Smooth muscle cell (in vitro differentiated cells): ENCODE data around the gene GPR183. TPM values are rescaled to one million over a fixed set of nuclear protein-coding genes. Genes with fewer than 3 reads are reported as not detected.

ENCODE experiments used
- DNase-seq: peaks from one replicate; lab custom pipeline; 2025; ENCODE audit not compliant: unreplicated experiment; lab: John Stamatoyannopoulos, UW
- H2AFZ ChIP-seq: fragments of 200-600 bp; sonication (generic); 2 replicates; pipeline ENCODE4 v1.6.0; 2016; ENCODE audit warnings: antibody characterized with exemption, low read depth, mild to moderate bottlenecking
- H3F3A ChIP-seq: fragments of 200-600 bp; sonication (generic); 2 replicates; pipeline ENCODE4 v1.6.0; 2017; ENCODE audit warnings: antibody characterized with exemption, low read depth
- H3K27ac ChIP-seq: fragments of 200-600 bp; sonication (generic); 2 replicates; pipeline ENCODE4 v1.5.1; 2016; ENCODE audit warnings: low read depth, mild to moderate bottlenecking
- H3K27me3 ChIP-seq: fragments of 200-600 bp; sonication (generic); 2 replicates; pipeline ENCODE4 v1.6.1; 2016; ENCODE audit warnings: low read depth, mild to moderate bottlenecking
- H3K36me3 ChIP-seq: fragments of 200-600 bp; sonication (generic); 2 replicates; pipeline ENCODE4 v1.5.1; 2016; ENCODE audit warnings: low read depth
- H3K4me1 ChIP-seq: fragments of 200-600 bp; sonication (generic); 2 replicates; pipeline ENCODE4 v1.5.1; 2016; ENCODE audit warnings: low read depth
- H3K4me2 ChIP-seq: fragments of 200-600 bp; sonication (generic); 2 replicates; pipeline ENCODE4 v1.6.0; 2016; ENCODE audit warnings: mild to moderate bottlenecking
- H3K4me3 ChIP-seq: fragments of 200-600 bp; sonication (generic); 2 replicates; pipeline ENCODE4 v1.5.1; 2016; ENCODE audit warnings: mild to moderate bottlenecking
- H3K79me2 ChIP-seq: fragments of 200-600 bp; sonication (generic); 2 replicates; pipeline ENCODE4 v1.6.0; 2016; ENCODE audit warnings: low read depth, mild to moderate bottlenecking
- H3K9ac ChIP-seq: fragments of 200-600 bp; sonication (generic); 2 replicates; pipeline ENCODE4 v1.6.0; 2016; ENCODE audit warnings: low read depth
- H3K9me3 ChIP-seq: fragments of 200-600 bp; sonication (generic); replicated peaks from 2 replicates; pipeline ENCODE4 v1.5.1; 2016; ENCODE audit warnings: low read depth
- H4K20me1 ChIP-seq: fragments of 200-600 bp; sonication (generic); 2 replicates; pipeline ENCODE4 v1.6.0; 2016; ENCODE audit warnings: low read depth
- CTCF ChIP-seq: fragments of 200-600 bp; sonication (generic); IDR thresholded peaks from 2 replicates; pipeline ENCODE4 v1.5.1; 2017; ENCODE audit warnings: borderline replicate concordance, mild to moderate bottlenecking, antibody characterized with exemption; ENCODE audit not compliant: insufficient read depth, poor library complexity, severe bottlenecking
- WGBS: methylation state at CpG from one replicate; pipeline ENCODE4 v1.1.7; 2016; ENCODE audit warnings: low lambda C conversion rate; 5-methylcytosine and 5-hydroxymethylcytosine counted together
- polyA plus RNA-seq: library from polyadenylated mRNA; unstranded; fragments of >200 nt; fragmentation: Nextera tagmentation; extraction: Ambion mirVana; gene quantifications from 2 replicates; pipeline ENCODE4 v1.2.1, GENCODE V29; 2016
- total RNA-seq: library from RNA; depleted of rRNA; stranded (reverse); fragments of >200 nt; gene quantifications from 2 replicates; pipeline ENCODE4 v1.2.3, GENCODE V29; 2014

Gene GPR183
- total and polyA plus RNA-seq, 2 experiments from 2014 or later: 32.4 to 33.0 TPM

- Histone ChIP-seq H2AFZ (no peak overlapping the region), H3K79me2 (peaks cover 33% of the 10 kb centered on the region), H3K9me3 (no peaks in the 10 kb centered on the region), H4K20me1 (no peaks in the 10 kb centered on the region), H3K4me3 (no peak overlapping the region), H3K4me2 (peak overlapping the region; percentile 75), H3K36me3 (no peaks in the 10 kb centered on the region), H3K27me3 (no peaks in the 10 kb centered on the region), H3K27ac (peak overlapping the region; percentile 97), H3F3A (peaks cover 25% of the 10 kb centered on the region), H3K4me1 (peaks cover 33% of the 10 kb centered on the region), H3K9ac (peak overlapping the region; percentile 86)
- WGBS: 23% methylated on average over 3 of the region's 3 CpGs
- TF ChIP-seq CTCF: no peak
- DNase-seq: no peak
Observed at GRCh38 chr13:99308471-99309087, 1.4 kb upstream of the GPR183 start.

GRCh38 chr13:99307648-99308339, 595 bp upstream of the GPR183 start:
- Histone ChIP-seq H3K4me1 (peaks cover 33% of the 10 kb centered on the region), H3K36me3 (no peaks in the 10 kb centered on the region), H3K9ac (peak overlapping the region; percentile 86), H3K27me3 (no peaks in the 10 kb centered on the region), H4K20me1 (peaks cover 1% of the 10 kb centered on the region), H3K79me2 (peaks cover 36% of the 10 kb centered on the region), H3K9me3 (no peaks in the 10 kb centered on the region), H3K27ac (peak overlapping the region; percentile 97), H3F3A (peaks cover 25% of the 10 kb centered on the region), H3K4me2 (peak overlapping the region; percentile 75), H3K4me3 (peak overlapping the region; percentile 41), H2AFZ (no peak overlapping the region)
- DNase-seq: no peak
- WGBS: 3% methylated on average over 6 of the region's 6 CpGs
- TF ChIP-seq CTCF: no peak

- no peak for DNase-seq
- 91% methylated on average over 8 of the region's 8 CpGs for WGBS
- Histone ChIP-seq H4K20me1 (peaks cover 13% of the 10 kb centered on the region), H3K36me3 (no peaks in the 10 kb centered on the region), H2AFZ (no peak overlapping the region), H3F3A (peaks cover 19% of the 10 kb centered on the region), H3K9me3 (no peaks in the 10 kb centered on the region), H3K4me2 (peak overlapping the region; percentile 75), H3K4me1 (peaks cover 24% of the 10 kb centered on the region), H3K79me2 (peaks cover 50% of the 10 kb centered on the region), H3K27me3 (no peaks in the 10 kb centered on the region), H3K9ac (no peak overlapping the region), H3K27ac (peak overlapping the region; percentile 73), H3K4me3 (peak overlapping the region; percentile 5)
- no peak for TF ChIP-seq CTCF
Observed at GRCh38 chr13:99305566-99305965, 1.6 kb downstream of the GPR183 start.
